ENCODE measurements around the gene EPB41L4B. TPM values are rescaled to one million over a fixed set of nuclear protein-coding genes. Genes with fewer than 3 reads are reported as not detected.

Gene EPB41L4B
- total RNA-seq, 1 experiment from 2014 or later = 8.1 TPM

- Histone ChIP-seq H3K4me1 (ENCODE audit: control insufficient read depth in 1 of 2, insufficient read depth in 2 of 2, low read length in 2 of 2) (peaks cover 19 to 67% of the 10 kb centered on the region in 2 experiments), H3K9ac (ENCODE audit: low read length) (no peak overlapping the region), H3K36me3 (ENCODE audit: control insufficient read depth in 1 of 2, insufficient read depth in 2 of 2, low read length in 2 of 2) (no peaks in the 10 kb centered on the region; a peak in 1 of 4 replicates), H3K9me2 (ENCODE audit: insufficient read depth) (no peaks in the 10 kb centered on the region), H3K79me2 (ENCODE audit: insufficient read depth, low read length) (no peaks in the 10 kb centered on the region), H3K27me3 (ENCODE audit: insufficient read depth, low read length) (no peaks in the 10 kb centered on the region), H3K27ac (ENCODE audit: low read depth, low read length) (no peak overlapping the region), H3K9me3 (ENCODE audit: control insufficient read depth in 1 of 2, insufficient read depth in 1 of 2, low read depth in 1 of 2, low read length in 2 of 2) (no peaks in the 10 kb centered on the region), H2AFZ (ENCODE audit: low read depth, low read length, poor library complexity, severe bottlenecking) (no peak overlapping the region), H3K4me3 (replicated peaks in 1 of 2; ENCODE audit: low read depth in 1 of 2, low read length in 2 of 2) (no peak overlapping the region), H3K4me2 (ENCODE audit: low read length) (peak overlapping the region; percentile 55; the same call in 1 of the 2 replicates), H4K20me1 (ENCODE audit: insufficient read depth) (no peaks in the 10 kb centered on the region)
- POLR2A ChIA-PET = no interaction called here
- DNase-seq (ENCODE audit: low read depth, low spot score) (no peak), ATAC-seq (no peak)
- intact Hi-C loops (cut with micrococcal nuclease) = no loop called here
- TF ChIP-seq ZNF274 (IDR thresholded peaks at IDR 0.05; ENCODE audit: low read depth, low read length) (no peak), SRF (IDR thresholded peaks at IDR 0.05; ENCODE audit: low read depth) (no peak), EZH2phosphoT487 (IDR thresholded peaks at IDR 0.05; ENCODE audit: borderline replicate concordance) (no peak), ZBTB33 (IDR thresholded peaks at IDR 0.05; ENCODE audit: extremely low read depth, insufficient replicate concordance, low read length) (no peak), CEBPB (IDR thresholded peaks at IDR 0.05; ENCODE audit: low read depth) (no peak), JUND (IDR thresholded peaks at IDR 0.05) (no peak), MAX (IDR thresholded peaks at IDR 0.05) (no peak), FOSL1 (IDR thresholded peaks at IDR 0.05; ENCODE audit: low read depth) (no peak), EGR1 (IDR thresholded peaks at IDR 0.05; ENCODE audit: low read depth) (no peak), TCF7L2 (IDR thresholded peaks at IDR 0.05; ENCODE audit: borderline replicate concordance, extremely low read depth, insufficient read depth, insufficient read length) (no peak), CBX3 (IDR thresholded peaks at IDR 0.05; ENCODE audit: low read depth) (no peak), SP1 (IDR thresholded peaks at IDR 0.05; ENCODE audit: low read depth) (no peak), POLR2AphosphoS5 (IDR thresholded peaks at IDR 0.05; ENCODE audit: low read depth, low read length) (no peak), SIN3A (IDR thresholded peaks at IDR 0.05; ENCODE audit: low read depth) (no peak), REST (IDR thresholded peaks at IDR 0.05; ENCODE audit: low read depth) (no peak), ZFX (IDR thresholded peaks at IDR 0.05) (no peak), ATF3 (IDR thresholded peaks at IDR 0.05) (no peak)
- RAD21 ChIA-PET (ENCODE audit: low non-redundant PET in 1 of 2, low total read pairs in 2 of 2, uncharacterized antibody in 2 of 2, unreplicated experiment in 2 of 2) = no interaction called here
- no TSS peak for BruUV-seq (replicated peaks)
- CTCF ChIA-PET = no interaction called here
These were observed 68.6 kb downstream of the EPB41L4B start for GRCh38 chr9:109252291-109252690.
